GM12872 (cell line): ENCODE measurements around the gene KIAA1217.

ENCODE experiments used
- TF ChIP-seq, protein P1 (sequence below): IDR thresholded peaks from 3 replicates; pipeline ENCODE4 v1.5.1; 2011; ENCODE audit warnings: low read depth, mild to moderate bottlenecking, low read length, moderate library complexity; ENCODE audit not compliant: insufficient read depth

The KIAA1217 gene

DNA sequence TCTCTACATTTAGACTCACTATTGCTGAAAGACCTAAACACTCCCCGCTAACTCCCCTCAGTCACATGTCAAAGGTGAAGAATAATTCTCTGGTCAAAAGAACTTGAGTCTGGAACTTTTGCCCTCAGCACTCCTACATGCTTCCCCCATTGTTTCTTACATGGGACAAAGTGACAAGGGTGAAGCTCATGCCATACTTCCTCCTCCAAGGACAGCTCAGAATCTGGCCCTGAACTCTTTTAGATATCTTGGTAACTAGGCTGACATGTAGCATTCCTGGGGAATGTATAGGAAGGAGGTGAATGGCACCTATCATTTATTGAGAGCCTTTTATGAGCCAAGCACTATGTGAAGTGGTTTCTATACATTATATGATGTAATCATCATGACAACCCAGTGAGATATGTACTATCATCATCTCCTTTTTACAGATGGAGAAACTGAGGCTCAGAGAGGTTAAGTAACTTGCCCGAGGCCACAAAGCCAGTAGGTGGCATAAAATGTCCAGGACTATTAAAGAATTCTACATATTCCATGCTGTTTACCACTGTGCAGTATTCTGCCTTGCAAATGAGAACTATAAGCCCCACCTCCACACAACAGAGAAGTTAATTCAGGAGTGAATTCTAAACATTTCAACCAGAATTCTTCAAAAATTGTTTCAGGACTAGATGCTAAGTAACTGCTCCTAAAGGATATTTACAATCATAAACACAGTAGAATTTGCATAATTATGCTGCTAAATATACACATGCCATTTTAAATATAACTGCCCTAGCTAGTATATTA, 268.2 kb downstream of the KIAA1217 start:
- TF ChIP-seq, protein P1, sequence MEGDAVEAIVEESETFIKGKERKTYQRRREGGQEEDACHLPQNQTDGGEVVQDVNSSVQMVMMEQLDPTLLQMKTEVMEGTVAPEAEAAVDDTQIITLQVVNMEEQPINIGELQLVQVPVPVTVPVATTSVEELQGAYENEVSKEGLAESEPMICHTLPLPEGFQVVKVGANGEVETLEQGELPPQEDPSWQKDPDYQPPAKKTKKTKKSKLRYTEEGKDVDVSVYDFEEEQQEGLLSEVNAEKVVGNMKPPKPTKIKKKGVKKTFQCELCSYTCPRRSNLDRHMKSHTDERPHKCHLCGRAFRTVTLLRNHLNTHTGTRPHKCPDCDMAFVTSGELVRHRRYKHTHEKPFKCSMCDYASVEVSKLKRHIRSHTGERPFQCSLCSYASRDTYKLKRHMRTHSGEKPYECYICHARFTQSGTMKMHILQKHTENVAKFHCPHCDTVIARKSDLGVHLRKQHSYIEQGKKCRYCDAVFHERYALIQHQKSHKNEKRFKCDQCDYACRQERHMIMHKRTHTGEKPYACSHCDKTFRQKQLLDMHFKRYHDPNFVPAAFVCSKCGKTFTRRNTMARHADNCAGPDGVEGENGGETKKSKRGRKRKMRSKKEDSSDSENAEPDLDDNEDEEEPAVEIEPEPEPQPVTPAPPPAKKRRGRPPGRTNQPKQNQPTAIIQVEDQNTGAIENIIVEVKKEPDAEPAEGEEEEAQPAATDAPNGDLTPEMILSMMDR, result no peak

GRCh38 chr10:24477915-24478314, 269.0 kb downstream of the KIAA1217 start:
- TF ChIP-seq, protein P1, result no peak

DNA sequence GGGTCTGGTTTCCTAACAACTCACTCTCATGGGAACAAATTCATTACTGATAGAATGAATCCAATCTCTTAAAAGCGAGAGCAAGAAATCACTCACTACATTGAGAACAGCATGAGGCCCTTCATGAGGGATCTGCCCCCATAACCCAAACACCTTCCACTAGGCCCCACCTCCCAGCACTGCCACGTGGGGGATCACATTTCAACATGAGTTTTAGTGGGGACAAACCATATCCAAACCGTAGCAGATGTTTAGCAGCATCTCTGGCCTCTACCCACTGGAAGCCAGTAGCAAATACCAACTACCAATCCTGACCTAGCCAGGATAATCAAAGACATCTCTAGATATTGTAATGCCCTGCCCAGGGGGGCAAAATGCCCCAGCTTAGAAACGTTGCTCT, 270.9 kb downstream of the KIAA1217 start:
- TF ChIP-seq, protein P1, result no peak

GRCh38 chr10:24480447-24480846, 271.5 kb downstream of the KIAA1217 start:
- TF ChIP-seq, protein P1, result no peak

DNA sequence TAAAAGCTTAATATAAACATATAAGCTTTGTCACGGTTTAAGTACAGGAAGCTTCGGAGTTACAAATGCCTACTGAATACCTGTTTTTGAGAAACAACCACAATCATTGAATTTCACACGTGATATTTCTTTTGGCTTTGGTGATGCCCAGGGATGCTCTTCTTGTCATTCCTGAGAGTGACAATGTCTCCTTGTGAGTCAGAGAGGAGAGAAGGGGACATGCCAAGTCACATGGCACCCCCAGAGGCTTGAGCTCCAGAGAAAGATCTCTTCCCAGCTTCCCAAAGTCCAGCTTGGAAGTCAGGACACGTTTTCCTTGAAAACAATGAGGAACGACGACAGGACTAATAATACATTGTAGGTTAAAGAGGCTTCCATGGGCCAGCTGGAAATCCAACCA, 272.3 kb downstream of the KIAA1217 start:
- TF ChIP-seq, protein P1, result no peak

- TF ChIP-seq, protein P1, result no peak
Measured at GRCh38 chr10:24483701-24484100, 274.8 kb downstream of the KIAA1217 start.

GRCh38 chr10:24484771-24485170, 275.8 kb downstream of the KIAA1217 start:
- TF ChIP-seq, protein P1, result no peak

DNA sequence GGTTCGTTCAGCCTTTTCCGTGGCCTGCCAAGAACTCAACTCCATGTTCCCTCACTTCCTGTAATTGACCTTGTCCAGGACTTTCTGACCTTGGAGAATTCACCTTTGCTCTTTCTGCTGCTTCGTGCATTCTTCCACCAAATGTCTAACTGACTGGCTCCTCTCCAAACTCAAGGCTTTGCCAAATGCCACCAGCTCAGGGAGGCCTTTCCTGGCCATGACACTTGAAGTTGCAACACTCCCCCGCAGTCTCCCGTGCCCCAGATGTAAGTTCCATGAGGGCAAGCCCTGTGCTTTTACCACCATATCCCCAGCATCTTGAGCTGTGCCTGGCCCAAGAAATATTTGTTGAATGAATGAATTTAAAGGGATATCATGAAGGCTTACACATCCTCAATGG, 276.4 kb downstream of the KIAA1217 start:
- TF ChIP-seq, protein P1, result no peak
